ENCODE results near the gene TM9SF4.

Gene TM9SF4

GRCh38 chr20:32129863-32130262 is 20.3 kb downstream of the TM9SF4 start:
- DNase-seq (ENCODE audit: low read depth in 2 of 2): no peak

GRCh38 chr20:32130352-32130751 is 20.8 kb downstream of the TM9SF4 start:
- no peak for DNase-seq (ENCODE audit: low read depth in 2 of 2)

- DNase-seq (ENCODE audit: low read depth in 2 of 2): no peak
These were observed 21.5 kb downstream of the TM9SF4 start for GRCh38 chr20:32130965-32131364.

- DNase-seq (ENCODE audit: low read depth in 2 of 2): no peak
These were observed 23.5 kb downstream of the TM9SF4 start for GRCh38 chr20:32132911-32133549.

GRCh38 chr20:32134026-32134425 is 24.5 kb downstream of the TM9SF4 start:
- no peak for DNase-seq (ENCODE audit: low read depth in 2 of 2)

- DNase-seq (ENCODE audit: low read depth in 2 of 2): no peak
These were observed 26.5 kb downstream of the TM9SF4 start for GRCh38 chr20:32135983-32136515.

GRCh38 chr20:32138921-32139320 is 29.4 kb downstream of the TM9SF4 start:
- no peak for DNase-seq (ENCODE audit: low read depth in 2 of 2)

- no peak for DNase-seq (ENCODE audit: low read depth in 2 of 2)
These were observed 30.4 kb downstream of the TM9SF4 start for GRCh38 chr20:32139947-32140346.

GRCh38 chr20:32140603-32141002 is 31.1 kb downstream of the TM9SF4 start:
- DNase-seq (ENCODE audit: low read depth in 2 of 2): no peak

- no peak for DNase-seq (ENCODE audit: low read depth in 2 of 2)
These were observed 32.0 kb downstream of the TM9SF4 start for GRCh38 chr20:32141465-32141980.

- no peak for DNase-seq (ENCODE audit: low read depth in 2 of 2)
These were observed 32.6 kb downstream of the TM9SF4 start for GRCh38 chr20:32142088-32142487.

GRCh38 chr20:32142991-32143390 is 33.5 kb downstream of the TM9SF4 start:
- DNase-seq (ENCODE audit: low read depth in 2 of 2): no peak

GRCh38 chr20:32144898-32145662 is 35.6 kb downstream of the TM9SF4 start:
- no peak for DNase-seq (ENCODE audit: low read depth in 2 of 2)

- no peak for DNase-seq (ENCODE audit: low read depth in 2 of 2)
These were observed 40.2 kb downstream of the TM9SF4 start for GRCh38 chr20:32149566-32150170.

- DNase-seq (ENCODE audit: low read depth in 2 of 2): no peak
These were observed 40.9 kb downstream of the TM9SF4 start for GRCh38 chr20:32150291-32150848.

GRCh38 chr20:32152421-32153155 is 43.1 kb downstream of the TM9SF4 start:
- DNase-seq (ENCODE audit: low read depth in 2 of 2): no peak

GRCh38 chr20:32153156-32153665 is 43.7 kb downstream of the TM9SF4 start:
- DNase-seq (ENCODE audit: low read depth in 2 of 2): no peak

- DNase-seq (ENCODE audit: low read depth in 2 of 2): no peak
These were observed 44.3 kb downstream of the TM9SF4 start for GRCh38 chr20:32153771-32154170.

GRCh38 chr20:32155017-32155981 is 45.8 kb downstream of the TM9SF4 start:
- peak in 1 of 2 donors; percentile 13 for DNase-seq (ENCODE audit: low read depth in 2 of 2)

GRCh38 chr20:32157611-32158010 is 48.1 kb downstream of the TM9SF4 start:
- no peak for DNase-seq (ENCODE audit: low read depth in 2 of 2)

All from stimulated activated CD4-positive, alpha-beta T cell treated with anti-CD3 and anti-CD28 coated beads, Interleukin-15, amount 100 ng/mL, for 48 hours (primary cell).